ENCODE results near the gene ATP2B2. TPM values are rescaled to one million over a fixed set of nuclear protein-coding genes. Genes with fewer than 3 reads are reported as not detected.

ATP2B2 gene
- total RNA-seq, 1 donor from 2014 or later = not detected

DNA sequence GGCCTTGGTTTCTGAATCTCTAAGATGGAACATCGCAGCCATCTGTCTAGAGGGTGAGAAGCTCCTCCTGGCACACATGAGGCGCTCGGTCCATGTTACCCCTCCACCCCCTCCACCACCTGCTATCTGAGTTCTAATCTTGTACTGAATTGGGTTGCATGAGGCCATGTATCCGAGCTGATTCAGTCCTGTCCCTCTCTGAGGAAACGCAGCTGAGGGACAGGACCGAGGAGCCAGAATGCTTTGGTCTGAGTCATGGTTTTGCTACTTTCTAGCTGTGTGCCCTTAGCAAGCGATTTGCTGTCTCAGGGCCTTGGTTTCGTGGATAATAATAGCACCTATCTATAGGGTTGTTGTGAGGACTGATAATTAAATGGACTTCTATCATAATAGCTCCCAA lies 96.7 kb downstream of the ATP2B2 start:
- no peaks in the 10 kb centered on the region for H3K36me3 ChIP-seq (ENCODE audit: control insufficient read depth, insufficient read depth, low read length)
- H3K27me3 ChIP-seq (ENCODE audit: control insufficient read depth, insufficient read depth, low read length) = peaks cover under 1% of the 10 kb centered on the region
- no peak for DNase-seq (ENCODE audit: low read depth)
- H3K4me3 ChIP-seq (ENCODE audit: low read depth, low read length) = no peak overlapping the region
- TF ChIP-seq, protein P1, sequence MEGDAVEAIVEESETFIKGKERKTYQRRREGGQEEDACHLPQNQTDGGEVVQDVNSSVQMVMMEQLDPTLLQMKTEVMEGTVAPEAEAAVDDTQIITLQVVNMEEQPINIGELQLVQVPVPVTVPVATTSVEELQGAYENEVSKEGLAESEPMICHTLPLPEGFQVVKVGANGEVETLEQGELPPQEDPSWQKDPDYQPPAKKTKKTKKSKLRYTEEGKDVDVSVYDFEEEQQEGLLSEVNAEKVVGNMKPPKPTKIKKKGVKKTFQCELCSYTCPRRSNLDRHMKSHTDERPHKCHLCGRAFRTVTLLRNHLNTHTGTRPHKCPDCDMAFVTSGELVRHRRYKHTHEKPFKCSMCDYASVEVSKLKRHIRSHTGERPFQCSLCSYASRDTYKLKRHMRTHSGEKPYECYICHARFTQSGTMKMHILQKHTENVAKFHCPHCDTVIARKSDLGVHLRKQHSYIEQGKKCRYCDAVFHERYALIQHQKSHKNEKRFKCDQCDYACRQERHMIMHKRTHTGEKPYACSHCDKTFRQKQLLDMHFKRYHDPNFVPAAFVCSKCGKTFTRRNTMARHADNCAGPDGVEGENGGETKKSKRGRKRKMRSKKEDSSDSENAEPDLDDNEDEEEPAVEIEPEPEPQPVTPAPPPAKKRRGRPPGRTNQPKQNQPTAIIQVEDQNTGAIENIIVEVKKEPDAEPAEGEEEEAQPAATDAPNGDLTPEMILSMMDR (IDR thresholded peaks at IDR 0.05; ENCODE audit: insufficient read depth, low read length, poor library complexity, severe bottlenecking) = no peak

DNA sequence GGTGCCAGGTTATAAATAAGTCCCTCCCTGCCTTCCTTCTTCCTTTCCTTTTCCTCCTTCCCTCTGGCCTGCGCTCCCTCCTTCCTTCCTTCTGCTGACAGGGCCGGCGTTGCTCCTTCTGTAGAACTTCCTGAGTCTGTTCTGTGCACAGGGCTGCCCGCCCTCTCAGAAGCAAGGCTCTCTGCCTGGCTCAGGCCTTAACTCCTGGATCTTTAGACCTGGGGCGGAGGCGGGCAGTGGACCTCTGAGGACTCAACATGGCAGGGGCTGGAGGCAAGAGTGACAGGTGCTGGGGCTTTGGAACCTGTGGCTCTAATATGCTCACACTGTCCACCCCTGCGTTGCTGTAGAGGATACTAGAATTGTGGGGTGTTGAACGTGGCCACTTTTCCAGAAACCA lies 98.0 kb downstream of the ATP2B2 start:
- Histone ChIP-seq H3K27me3 (ENCODE audit: control insufficient read depth, insufficient read depth, low read length) (peaks cover 2% of the 10 kb centered on the region), H3K36me3 (ENCODE audit: control insufficient read depth, insufficient read depth, low read length) (no peaks in the 10 kb centered on the region), H3K4me3 (ENCODE audit: low read depth, low read length) (no peak overlapping the region)
- DNase-seq (ENCODE audit: low read depth) = no peak
- TF ChIP-seq, protein P1 (IDR thresholded peaks at IDR 0.05; ENCODE audit: insufficient read depth, low read length, poor library complexity, severe bottlenecking) = no peak

DNA sequence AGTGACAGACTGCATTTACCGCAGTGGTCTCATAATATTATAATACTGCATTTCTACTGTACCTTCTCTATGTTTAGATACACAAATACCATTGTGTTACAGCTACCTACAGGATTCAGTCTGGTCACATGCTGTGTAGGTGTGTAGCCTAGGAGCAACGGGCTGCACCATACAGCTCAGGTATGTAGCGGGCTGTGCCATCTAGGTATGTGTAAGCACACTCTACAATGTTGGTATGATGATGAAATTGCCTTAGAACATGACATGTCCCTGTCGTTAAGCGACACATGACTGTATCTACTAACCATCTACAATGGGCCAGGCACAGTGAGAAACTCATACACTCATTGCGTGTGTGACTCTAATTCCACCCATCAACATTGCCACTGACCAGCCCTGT lies 99.0 kb downstream of the ATP2B2 start:
- peaks cover 2% of the 10 kb centered on the region for H3K27me3 ChIP-seq (ENCODE audit: control insufficient read depth, insufficient read depth, low read length)
- DNase-seq (ENCODE audit: low read depth) = no peak
- H3K36me3 ChIP-seq (ENCODE audit: control insufficient read depth, insufficient read depth, low read length) = no peaks in the 10 kb centered on the region
- no peak overlapping the region for H3K4me3 ChIP-seq (ENCODE audit: low read depth, low read length)
- TF ChIP-seq, protein P1 (IDR thresholded peaks at IDR 0.05; ENCODE audit: insufficient read depth, low read length, poor library complexity, severe bottlenecking) = no peak

DNA sequence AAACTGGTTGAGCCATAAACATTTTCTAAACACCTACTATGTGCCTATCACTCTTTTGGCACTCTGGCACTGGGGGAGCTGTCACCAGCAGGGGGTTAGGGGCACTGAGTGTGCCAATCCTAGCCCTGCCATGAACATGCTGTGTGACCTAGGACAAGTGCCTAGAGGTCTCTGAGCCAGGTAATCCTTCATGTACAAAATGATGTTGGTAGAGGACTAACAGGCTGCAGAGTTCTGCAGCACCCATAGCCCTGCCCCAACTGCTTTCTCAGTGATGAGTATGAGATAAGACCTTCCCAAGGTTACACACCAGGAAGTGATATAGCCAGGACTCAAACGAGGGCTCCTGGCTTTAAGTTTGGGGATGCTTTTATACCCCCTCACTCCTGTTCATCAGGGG lies 99.6 kb downstream of the ATP2B2 start:
- TF ChIP-seq, protein P1 (IDR thresholded peaks at IDR 0.05; ENCODE audit: insufficient read depth, low read length, poor library complexity, severe bottlenecking) = no peak
- no peak for DNase-seq (ENCODE audit: low read depth)

DNA sequence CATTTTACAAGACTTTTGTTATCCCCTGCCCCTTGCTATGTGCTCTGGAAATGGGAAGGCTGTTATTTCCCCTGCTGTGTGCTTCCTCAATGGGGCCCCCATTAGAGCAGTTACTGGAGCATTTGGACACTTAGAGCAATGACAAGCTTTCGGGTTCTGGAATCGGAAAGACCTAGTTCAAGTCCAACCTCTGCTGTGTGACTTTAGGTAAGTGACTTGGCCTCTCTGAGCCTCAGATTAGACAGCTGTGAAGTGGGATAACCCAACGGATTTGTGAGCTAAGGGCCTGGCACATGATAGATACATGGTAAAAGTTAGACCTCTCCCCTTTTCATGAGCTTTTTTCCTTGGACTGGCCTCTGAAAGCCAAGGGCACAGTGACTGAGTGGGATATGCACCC lies 100.5 kb downstream of the ATP2B2 start:
- Histone ChIP-seq H3K4me3 (ENCODE audit: low read depth, low read length) (no peak overlapping the region), H3K27me3 (ENCODE audit: control insufficient read depth, insufficient read depth, low read length) (peaks cover 2% of the 10 kb centered on the region), H3K36me3 (ENCODE audit: control insufficient read depth, insufficient read depth, low read length) (no peaks in the 10 kb centered on the region)
- no peak for DNase-seq (ENCODE audit: low read depth)
- TF ChIP-seq, protein P1 (IDR thresholded peaks at IDR 0.05; ENCODE audit: insufficient read depth, low read length, poor library complexity, severe bottlenecking) = no peak

More for the DNA sequence above, 99.6 kb downstream of the ATP2B2 start:
- Histone ChIP-seq H3K4me3 (ENCODE audit: low read depth, low read length) (no peak overlapping the region), H3K27me3 (ENCODE audit: control insufficient read depth, insufficient read depth, low read length) (peaks cover 2% of the 10 kb centered on the region), H3K36me3 (ENCODE audit: control insufficient read depth, insufficient read depth, low read length) (no peaks in the 10 kb centered on the region)

DNA sequence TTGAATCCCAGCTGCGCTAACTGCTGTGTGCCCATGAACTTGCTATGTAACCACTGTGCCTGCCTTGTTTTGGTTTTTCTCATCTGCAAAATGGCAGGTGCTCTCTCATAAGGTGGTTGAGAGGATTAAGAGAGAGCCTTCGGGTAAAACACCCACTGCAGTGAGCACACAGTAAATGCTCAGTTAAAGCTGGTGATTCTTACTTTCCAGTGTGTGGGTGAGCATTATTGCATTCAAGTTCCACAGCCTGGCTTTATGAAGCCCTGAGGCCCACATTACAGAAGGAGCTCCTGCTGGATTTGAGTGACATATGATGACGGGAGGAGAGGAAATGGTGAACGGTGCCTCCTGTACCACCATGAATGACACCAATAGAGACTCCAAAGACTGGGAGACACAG lies 101.0 kb downstream of the ATP2B2 start:
- H3K27me3 ChIP-seq (ENCODE audit: control insufficient read depth, insufficient read depth, low read length) = peaks cover 2% of the 10 kb centered on the region
- H3K4me3 ChIP-seq (ENCODE audit: low read depth, low read length) = no peak overlapping the region
- H3K36me3 ChIP-seq (ENCODE audit: control insufficient read depth, insufficient read depth, low read length) = no peaks in the 10 kb centered on the region
- no peak for DNase-seq (ENCODE audit: low read depth)
- TF ChIP-seq, protein P1 (IDR thresholded peaks at IDR 0.05; ENCODE audit: insufficient read depth, low read length, poor library complexity, severe bottlenecking) = no peak
